Left lung (tissue), 10 donors: ENCODE measurements around the gene CD59. TPM values are rescaled to one million over a fixed set of nuclear protein-coding genes. Genes with fewer than 3 reads are reported as not detected.

ENCODE experiments used
- ATAC-seq: fragments of 200-7000 bp; cut with Tn5 transposase; one replicate; pipeline ENCODE4 v1.9.1; 2020; ENCODE audit warnings: moderate library complexity
- DNase-seq, 4 donors: peaks; one replicate each; pipeline ENCODE4 v3.0.0-alpha.2; 2013 to 2020
- H3K27ac ChIP-seq, 2 donors: fragments of 200-600 bp; sonication (generic) in 1 of 2; one replicate each; pipeline versions ENCODE4 v1.5.0 to v1.8.0; 2020 to 2021
- H3K27me3 ChIP-seq, 2 donors: fragments of 200-600 bp; sonication (generic) in 1 of 2; one replicate each; pipeline versions ENCODE4 v1.5.0 to v1.8.0; 2020 to 2021
- H3K36me3 ChIP-seq, 2 donors: fragments of 200-600 bp; sonication (generic) in 1 of 2; one replicate each; pipeline versions ENCODE4 v1.5.0 to v1.8.0; 2020 to 2021
- H3K4me1 ChIP-seq, 2 donors: fragments of 200-600 bp; one replicate each; pipeline ENCODE4 v1.8.0; 2021
- H3K4me3 ChIP-seq, 2 donors: fragments of 200-600 bp; sonication (generic) in 1 of 2; one replicate each; pipeline versions ENCODE4 v1.5.0 to v1.8.0; 2020 to 2021; ENCODE audit warnings: mild to moderate bottlenecking in 1 of 2
- H3K9me3 ChIP-seq, 2 donors: fragments of 200-600 bp; sonication (generic) in 1 of 2; one replicate each; pipeline versions ENCODE4 v1.5.0 to v1.8.0; 2020 to 2021
- intact Hi-C, 2 donors: fragments of 100-400 bp; cut with DNase I; formaldehyde crosslinking; loops; one replicate each; pipeline versions ENCODE4 v1.11.2 to v1.14.2; 2022
- polyA plus RNA-seq, 6 donors: library from polyadenylated mRNA; unstranded; fragments of 120-200 nt; gene quantifications; one replicate each; pipeline ENCODE4 v1.2.1, GENCODE V29; 2013; ENCODE audit not compliant: insufficient read length in 6 of 6
- total RNA-seq, 2 donors: library from RNA; stranded (reverse); fragmentation: NEBNext Ultra II Directional; extraction: Animal tissue kit (Norgen Biotek cat#: 25700); gene quantifications; one replicate each; pipeline ENCODE4 v1.2.1, GENCODE V29; 2021
- TF ChIP-seq, protein P1 (sequence below), 2 donors: fragments of 200-600 bp; sonication (generic) in 1 of 2; IDR thresholded peaks; one replicate each; pipeline versions ENCODE4 v1.5.0 to v1.8.0; 2021; ENCODE audit warnings: antibody characterized with exemption in 2 of 2
- donor health status: DM: no; HTN: yes; CAD: no.
- donor health status: DM: no; HTN: no; CAD: no.

The CD59 gene
- total and polyA plus RNA-seq, 8 donors = 190 to 1,244 (median 226) TPM

DNA sequence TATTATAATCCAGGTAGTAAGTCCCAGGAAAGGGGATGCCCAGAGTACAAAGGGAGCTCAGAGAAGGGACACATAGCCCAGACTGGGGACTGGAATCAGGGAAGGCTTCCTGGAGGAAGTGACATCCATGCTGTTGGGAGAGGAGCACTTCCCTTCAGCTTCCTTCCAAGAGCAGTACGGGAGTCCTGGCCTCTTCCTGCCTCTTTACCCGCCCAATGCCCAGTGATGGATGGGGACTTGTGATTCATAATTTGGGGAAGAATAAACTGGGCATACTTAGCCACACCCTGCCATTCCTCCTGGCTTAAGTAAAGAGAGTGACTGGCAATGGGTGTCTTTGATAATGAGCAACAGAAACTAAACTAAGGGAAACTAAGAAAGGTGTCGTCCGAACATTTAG lies 47.1 kb downstream of the CD59 start:
- intact Hi-C loops = loop anchor here in 1 of 2 donors (5.0 kb wide), 2 partner anchors 317 to 527 kb away; partner anchors contain the start of gene CSTF3
- no peaks in the 10 kb centered on the region for H3K36me3 ChIP-seq
- no peaks in the 10 kb centered on the region for H3K27me3 ChIP-seq
- ATAC-seq (no peak), DNase-seq (no peak)
- peak overlapping the region in 1 of 2 donors; percentile 84 for H3K27ac ChIP-seq
- peaks cover 0 to 5% of the 10 kb centered on the region in 2 donors for H3K9me3 ChIP-seq
- no peak overlapping the region for H3K4me3 ChIP-seq
- peaks cover 16 to 51% of the 10 kb centered on the region in 2 donors for H3K4me1 ChIP-seq
- TF ChIP-seq, protein P1, sequence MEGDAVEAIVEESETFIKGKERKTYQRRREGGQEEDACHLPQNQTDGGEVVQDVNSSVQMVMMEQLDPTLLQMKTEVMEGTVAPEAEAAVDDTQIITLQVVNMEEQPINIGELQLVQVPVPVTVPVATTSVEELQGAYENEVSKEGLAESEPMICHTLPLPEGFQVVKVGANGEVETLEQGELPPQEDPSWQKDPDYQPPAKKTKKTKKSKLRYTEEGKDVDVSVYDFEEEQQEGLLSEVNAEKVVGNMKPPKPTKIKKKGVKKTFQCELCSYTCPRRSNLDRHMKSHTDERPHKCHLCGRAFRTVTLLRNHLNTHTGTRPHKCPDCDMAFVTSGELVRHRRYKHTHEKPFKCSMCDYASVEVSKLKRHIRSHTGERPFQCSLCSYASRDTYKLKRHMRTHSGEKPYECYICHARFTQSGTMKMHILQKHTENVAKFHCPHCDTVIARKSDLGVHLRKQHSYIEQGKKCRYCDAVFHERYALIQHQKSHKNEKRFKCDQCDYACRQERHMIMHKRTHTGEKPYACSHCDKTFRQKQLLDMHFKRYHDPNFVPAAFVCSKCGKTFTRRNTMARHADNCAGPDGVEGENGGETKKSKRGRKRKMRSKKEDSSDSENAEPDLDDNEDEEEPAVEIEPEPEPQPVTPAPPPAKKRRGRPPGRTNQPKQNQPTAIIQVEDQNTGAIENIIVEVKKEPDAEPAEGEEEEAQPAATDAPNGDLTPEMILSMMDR (IDR thresholded peaks at IDR 0.05) = no peak

DNA sequence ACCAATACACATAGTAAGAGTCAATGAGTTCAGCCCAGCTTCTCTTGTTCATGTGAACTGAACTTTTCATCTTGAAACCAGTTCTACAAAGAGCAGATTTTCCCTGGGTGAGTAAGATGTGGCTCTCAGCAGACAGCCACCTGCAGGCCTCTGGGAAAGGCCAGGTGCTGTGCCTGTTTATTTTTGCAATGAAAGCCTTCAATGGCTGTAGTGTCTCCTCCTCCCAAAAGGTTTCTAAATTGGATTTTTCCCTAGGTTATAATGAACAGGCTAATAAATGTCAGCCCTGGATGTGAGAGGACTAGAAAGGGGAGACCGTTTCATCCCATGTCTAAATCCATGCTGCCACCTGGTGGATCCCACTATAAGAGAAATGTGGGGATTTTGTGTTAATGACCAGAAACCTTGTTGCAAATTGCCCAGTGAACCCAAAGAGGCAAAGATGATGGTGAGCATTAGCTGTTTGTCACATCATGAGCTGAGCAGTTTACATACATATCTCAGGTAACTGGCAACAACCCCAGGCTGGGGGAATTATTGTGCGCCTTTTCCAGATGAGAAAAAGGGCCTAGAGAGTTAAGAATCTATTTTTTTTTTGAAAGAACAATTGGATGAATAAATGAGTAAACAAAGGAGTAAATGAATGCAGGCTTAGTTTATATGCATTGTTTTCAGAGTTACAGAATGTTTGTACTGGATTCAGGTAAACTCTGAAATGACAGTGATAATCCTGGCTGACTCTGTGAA lies 48.3 kb downstream of the CD59 start:
- Histone ChIP-seq H3K27ac (no peak overlapping the region), H3K27me3 (no peaks in the 10 kb centered on the region), H3K36me3 (no peaks in the 10 kb centered on the region), H3K9me3 (peaks cover 0 to 5% of the 10 kb centered on the region in 2 donors), H3K4me1 (peaks cover 16 to 42% of the 10 kb centered on the region in 2 donors), H3K4me3 (no peak overlapping the region)
- intact Hi-C loops = loop anchor here in 1 of 2 donors (5.0 kb wide), 2 partner anchors 316 to 526 kb away; partner anchors contain the start of gene CSTF3
- ATAC-seq (peak; percentile 25), DNase-seq (peak in 2 of 4 donors; percentile 42 to 66)
- TF ChIP-seq, protein P1 (IDR thresholded peaks at IDR 0.05) = peak; percentile 41 to 55

DNA sequence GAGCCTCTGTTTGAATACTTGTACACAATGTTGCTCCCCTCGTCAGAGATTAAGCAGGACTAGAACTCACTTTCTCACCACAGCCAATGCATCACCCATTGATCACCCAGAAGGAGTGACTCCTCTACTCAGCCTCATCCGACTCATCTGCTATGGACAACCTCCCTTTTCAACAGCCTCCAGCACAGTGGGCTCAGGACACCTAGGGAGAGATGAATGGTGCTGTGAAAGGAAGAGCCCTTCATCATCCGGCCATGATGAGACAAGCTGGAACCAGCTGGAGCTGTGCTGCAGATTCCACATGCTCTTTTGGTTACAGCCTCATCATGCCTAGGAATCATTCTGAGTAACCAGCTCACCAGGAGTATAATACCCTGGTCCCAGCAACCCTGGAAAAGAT lies 51.1 kb downstream of the CD59 start:
- TF ChIP-seq, protein P1 (IDR thresholded peaks at IDR 0.05) = no peak
- Histone ChIP-seq H3K9me3 (peaks cover 0 to 5% of the 10 kb centered on the region in 2 donors), H3K27me3 (peaks cover 0 to 3% of the 10 kb centered on the region in 2 donors), H3K4me3 (no peak overlapping the region), H3K36me3 (no peaks in the 10 kb centered on the region), H3K27ac (no peak overlapping the region), H3K4me1 (peaks cover 0 to 15% of the 10 kb centered on the region in 2 donors)
- DNase-seq (no peak), ATAC-seq (no peak)
- intact Hi-C loops = loop anchor here in 1 of 2 donors (5.0 kb wide), 2 partner anchors 313 to 523 kb away; partner anchors contain the start of gene CSTF3

DNA sequence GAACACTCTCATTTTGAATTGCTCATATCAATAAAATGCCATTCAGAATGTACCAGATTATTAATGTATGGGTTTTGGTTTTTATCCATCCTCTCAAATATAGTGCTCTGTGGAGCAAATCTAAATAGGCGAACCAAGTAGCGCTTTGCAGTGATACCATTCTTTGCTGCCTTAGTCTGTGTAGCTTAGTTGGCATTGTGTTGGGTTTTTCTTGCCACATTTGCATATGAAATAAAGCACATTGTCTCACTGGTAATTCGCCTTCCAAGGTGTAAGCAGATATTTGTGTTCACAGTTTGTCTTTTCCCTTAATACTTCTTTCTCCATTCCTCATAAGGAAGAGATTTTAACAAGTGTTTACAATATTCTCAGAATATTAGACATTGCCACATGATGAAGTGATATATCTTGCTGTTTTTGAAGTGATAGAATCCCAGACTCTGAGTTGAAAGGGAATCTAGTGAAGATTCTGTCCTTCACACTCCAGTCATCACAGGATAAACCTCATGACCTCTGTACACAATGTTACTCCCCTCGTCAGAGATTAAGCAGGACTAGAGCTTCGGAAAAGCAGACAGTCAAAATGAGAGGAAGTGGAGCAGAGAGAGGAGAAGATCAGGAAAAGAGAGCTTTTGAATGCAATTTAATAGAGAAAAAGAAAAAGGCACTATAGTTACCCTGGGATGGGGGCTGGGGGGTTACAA lies 52.1 kb downstream of the CD59 start:
- ATAC-seq = no peak
- H3K27ac ChIP-seq = no peak overlapping the region
- intact Hi-C loops = no loop called here

More for the DNA sequence above, 52.1 kb downstream of the CD59 start:
- H3K9me3 ChIP-seq = peaks cover 0 to 5% of the 10 kb centered on the region in 2 donors
- peaks cover 0 to 8% of the 10 kb centered on the region in 2 donors for H3K4me1 ChIP-seq
- no peak overlapping the region for H3K4me3 ChIP-seq
- no peaks in the 10 kb centered on the region for H3K36me3 ChIP-seq
- H3K27me3 ChIP-seq = peaks cover 0 to 3% of the 10 kb centered on the region in 2 donors
- DNase-seq = no peak
- TF ChIP-seq, protein P1 (IDR thresholded peaks at IDR 0.05) = no peak
